ENCODE measurements around the gene PROCA1. TPM values are rescaled to one million over a fixed set of nuclear protein-coding genes. Genes with fewer than 3 reads are reported as not detected.

Gene PROCA1
- total RNA-seq, 4 donors from 2014 or later, result 2.6 to 3.6 TPM; not detected in 2

DNA sequence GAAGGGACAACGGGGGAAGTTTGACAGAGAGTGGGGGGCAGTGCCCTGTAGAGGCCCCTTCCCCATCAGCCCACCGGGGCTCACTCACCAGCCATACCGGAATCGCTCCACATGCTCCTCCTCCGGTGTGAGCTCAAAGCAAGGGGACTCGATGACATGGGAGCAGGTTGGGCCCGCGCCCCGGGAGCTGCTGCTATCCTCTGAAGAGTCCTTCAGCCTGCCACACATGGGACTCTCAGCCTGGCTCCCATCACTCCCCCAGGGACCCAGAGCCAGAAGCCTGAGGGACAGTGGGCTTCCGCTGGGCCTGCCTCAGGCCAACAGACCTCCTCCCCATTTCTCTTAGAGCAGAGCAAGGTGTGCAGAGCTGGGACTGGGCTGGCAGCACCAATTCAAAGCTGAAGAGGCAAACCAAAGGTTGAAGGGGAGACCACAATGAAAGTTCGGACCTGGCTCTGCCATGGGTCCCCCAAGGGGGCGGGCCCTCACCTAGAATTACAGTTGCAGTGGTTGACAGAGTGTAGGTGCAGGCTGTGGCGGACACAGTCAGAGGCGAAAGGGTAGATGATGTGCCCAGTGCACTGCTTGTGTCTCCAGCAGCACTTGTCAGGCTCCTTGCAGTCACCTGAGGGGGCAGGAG lies 7.3 kb downstream of the PROCA1 start:
- DNase-seq, result no peak
- TF ChIP-seq, protein P1, sequence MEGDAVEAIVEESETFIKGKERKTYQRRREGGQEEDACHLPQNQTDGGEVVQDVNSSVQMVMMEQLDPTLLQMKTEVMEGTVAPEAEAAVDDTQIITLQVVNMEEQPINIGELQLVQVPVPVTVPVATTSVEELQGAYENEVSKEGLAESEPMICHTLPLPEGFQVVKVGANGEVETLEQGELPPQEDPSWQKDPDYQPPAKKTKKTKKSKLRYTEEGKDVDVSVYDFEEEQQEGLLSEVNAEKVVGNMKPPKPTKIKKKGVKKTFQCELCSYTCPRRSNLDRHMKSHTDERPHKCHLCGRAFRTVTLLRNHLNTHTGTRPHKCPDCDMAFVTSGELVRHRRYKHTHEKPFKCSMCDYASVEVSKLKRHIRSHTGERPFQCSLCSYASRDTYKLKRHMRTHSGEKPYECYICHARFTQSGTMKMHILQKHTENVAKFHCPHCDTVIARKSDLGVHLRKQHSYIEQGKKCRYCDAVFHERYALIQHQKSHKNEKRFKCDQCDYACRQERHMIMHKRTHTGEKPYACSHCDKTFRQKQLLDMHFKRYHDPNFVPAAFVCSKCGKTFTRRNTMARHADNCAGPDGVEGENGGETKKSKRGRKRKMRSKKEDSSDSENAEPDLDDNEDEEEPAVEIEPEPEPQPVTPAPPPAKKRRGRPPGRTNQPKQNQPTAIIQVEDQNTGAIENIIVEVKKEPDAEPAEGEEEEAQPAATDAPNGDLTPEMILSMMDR (IDR thresholded peaks at IDR 0.05), result no peak
- TF ChIP-seq POLR2A (IDR thresholded peaks at IDR 0.05), result no peak

DNA sequence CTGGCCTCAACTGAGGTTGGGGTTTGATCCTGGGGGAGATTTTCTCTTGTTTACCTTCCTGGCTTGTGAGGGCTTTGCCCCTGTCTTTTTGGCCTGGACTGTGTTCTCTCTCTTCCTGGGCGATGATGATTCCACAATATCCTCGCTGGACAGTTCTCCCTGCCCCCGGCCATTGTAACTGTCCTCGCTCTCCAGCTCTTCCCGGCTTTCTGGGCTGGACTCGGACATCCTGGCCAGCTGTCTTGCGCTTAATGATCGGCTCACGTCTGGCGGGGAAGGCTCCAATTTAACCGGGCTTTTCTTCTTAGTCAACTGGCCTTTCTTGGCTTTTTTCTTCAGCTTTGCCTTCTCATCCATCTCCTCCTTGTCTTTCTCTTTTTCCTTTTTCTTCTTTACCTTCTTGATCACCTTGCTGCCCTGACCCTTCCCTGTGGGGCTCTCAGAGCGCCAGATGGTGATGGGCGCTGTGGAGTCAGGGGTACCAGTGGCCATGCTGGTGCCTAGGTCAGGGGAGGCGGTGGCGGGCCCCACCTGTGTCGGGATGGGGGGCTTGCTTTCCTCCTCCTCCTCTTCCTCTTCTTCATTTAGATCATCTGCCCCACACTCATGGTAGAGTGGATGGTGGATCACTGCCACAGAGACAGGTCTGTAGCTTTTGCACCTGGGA lies 8.0 kb downstream of the PROCA1 start:
- intact Hi-C loops (cut with DNase I; ENCODE audit: low total_unique reads), result no loop called here
- TF ChIP-seq, protein P1 (IDR thresholded peaks at IDR 0.05), result no peak
- no peak for TF ChIP-seq POLR2A (IDR thresholded peaks at IDR 0.05)
- Histone ChIP-seq H3K4me3 (no peak overlapping the region), H3K27ac (no peak overlapping the region), H3K4me1 (no peaks in the 10 kb centered on the region), H3K36me3 (no peaks in the 10 kb centered on the region), H3K9me3 (no peaks in the 10 kb centered on the region), H3K27me3 (no peaks in the 10 kb centered on the region)
- no peak for DNase-seq

More for the DNA sequence above, 7.3 kb downstream of the PROCA1 start:
- intact Hi-C loops (cut with DNase I; ENCODE audit: low total_unique reads), result no loop called here
- Histone ChIP-seq H3K4me3 (no peak overlapping the region), H3K4me1 (no peaks in the 10 kb centered on the region), H3K27me3 (no peaks in the 10 kb centered on the region), H3K9me3 (no peaks in the 10 kb centered on the region), H3K27ac (no peak overlapping the region), H3K36me3 (no peaks in the 10 kb centered on the region)

DNA sequence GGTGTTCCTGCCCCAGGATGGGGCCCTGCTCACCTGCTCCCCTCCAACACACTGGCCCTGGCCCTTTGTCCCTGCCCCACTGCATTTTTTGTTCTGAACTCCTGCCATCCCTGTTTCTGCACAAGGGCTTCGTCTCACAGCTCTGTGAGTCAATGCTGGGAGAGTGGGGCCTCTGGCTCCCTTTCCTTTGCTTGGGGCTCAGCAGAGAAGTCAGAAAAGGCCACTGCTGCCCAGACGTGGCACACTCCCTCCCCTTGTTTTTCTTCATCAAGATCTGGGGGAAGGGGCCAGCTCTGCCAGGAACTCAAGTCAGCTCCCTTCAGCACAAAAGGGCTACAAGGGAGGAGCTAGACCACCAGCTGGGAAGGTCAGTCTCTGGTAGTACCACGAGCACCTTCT lies 8.9 kb downstream of the PROCA1 start:
- intact Hi-C loops (cut with DNase I; ENCODE audit: low total_unique reads), result no loop called here
- Histone ChIP-seq H3K27ac (no peak overlapping the region), H3K4me3 (no peak overlapping the region), H3K27me3 (no peaks in the 10 kb centered on the region), H3K4me1 (no peaks in the 10 kb centered on the region), H3K36me3 (no peaks in the 10 kb centered on the region), H3K9me3 (no peaks in the 10 kb centered on the region)
- TF ChIP-seq POLR2A (IDR thresholded peaks at IDR 0.05), result no peak
- TF ChIP-seq, protein P1 (IDR thresholded peaks at IDR 0.05), result no peak
- DNase-seq, result no peak

DNA sequence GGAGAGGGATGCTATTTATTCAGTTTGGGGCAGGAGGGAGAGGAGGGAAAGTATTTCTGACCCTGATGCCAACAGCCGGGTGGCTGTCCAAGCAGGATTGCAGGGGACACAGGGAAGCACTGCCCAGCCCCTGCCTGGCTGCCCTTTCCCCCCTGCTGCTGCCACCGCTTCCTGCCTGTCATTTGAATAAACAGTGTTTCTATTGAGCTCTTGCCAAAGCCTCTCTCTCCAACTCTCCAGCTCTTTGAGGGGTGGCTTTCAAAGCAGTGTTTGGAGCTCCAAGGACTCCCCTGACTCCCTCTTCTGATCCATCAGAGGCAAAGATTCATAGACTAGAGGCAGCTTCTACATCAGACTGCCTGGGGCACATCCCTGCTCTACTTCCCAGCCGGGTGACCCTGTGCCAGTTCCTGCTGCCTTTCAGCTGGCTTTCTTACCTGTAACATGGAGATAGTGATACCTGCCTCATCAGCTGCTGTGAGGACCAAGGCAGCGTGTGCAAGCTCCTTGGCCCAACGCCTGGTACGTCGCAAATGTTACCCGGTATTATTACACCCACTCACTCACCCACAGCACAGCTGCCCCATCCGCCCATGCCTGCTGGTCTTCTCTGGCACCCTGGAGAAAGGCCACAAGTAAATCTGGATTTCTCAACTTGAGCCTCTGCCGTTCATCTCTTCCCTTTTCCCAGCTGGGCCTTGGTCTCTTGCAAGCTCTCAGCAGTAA lies 9.5 kb downstream of the PROCA1 start:
- H3K27ac ChIP-seq, result no peak overlapping the region
- no peak for DNase-seq
- H3K27me3 ChIP-seq, result no peaks in the 10 kb centered on the region
- H3K9me3 ChIP-seq, result no peaks in the 10 kb centered on the region
- H3K4me1 ChIP-seq, result no peaks in the 10 kb centered on the region
- no peak overlapping the region for H3K4me3 ChIP-seq
- TF ChIP-seq, protein P1 (IDR thresholded peaks at IDR 0.05), result no peak
- TF ChIP-seq POLR2A (IDR thresholded peaks at IDR 0.05), result no peak
- H3K36me3 ChIP-seq, result no peaks in the 10 kb centered on the region
- intact Hi-C loops (cut with DNase I; ENCODE audit: low total_unique reads), result no loop called here
